Lower lobe of right lung (tissue), 2 donors: ENCODE measurements around the gene ABL1. TPM values are rescaled to one million over a fixed set of nuclear protein-coding genes. Genes with fewer than 3 reads are reported as not detected.
A peak's percentile ranks its signal among the peaks of the same experiment; 100 is the strongest.

Experiments used
- ATAC-seq, 2 donors: fragments of 200-7000 bp; cut with Tn5 transposase; one replicate each; pipeline ENCODE4 v1.9.1; 2020 to 2022; ENCODE audit warnings: mild to moderate bottlenecking in 2 of 2, moderate library complexity in 2 of 2
- DNase-seq: peaks from one replicate; pipeline ENCODE4 v3.0.0-alpha.2; 2020
- H3K27ac ChIP-seq: fragments of 200-600 bp; one replicate; pipeline ENCODE4 v1.8.0; 2022
- H3K27me3 ChIP-seq: fragments of 200-600 bp; one replicate; pipeline ENCODE4 v1.8.0; 2022; ENCODE audit warnings: low read depth
- H3K36me3 ChIP-seq: fragments of 200-600 bp; one replicate; pipeline ENCODE4 v1.8.0; 2022; ENCODE audit warnings: mild to moderate bottlenecking
- H3K4me1 ChIP-seq: fragments of 200-600 bp; one replicate; pipeline ENCODE4 v1.8.0; 2022
- H3K4me3 ChIP-seq: fragments of 200-600 bp; one replicate; pipeline ENCODE4 v1.8.0; 2022; ENCODE audit warnings: mild to moderate bottlenecking
- H3K9me3 ChIP-seq: fragments of 200-600 bp; one replicate; pipeline ENCODE4 v1.8.0; 2022
- CTCF ChIP-seq: fragments of 200-600 bp; IDR thresholded peaks from one replicate; pipeline ENCODE4 v1.8.0; 2022; ENCODE audit warnings: antibody characterized with exemption, mild to moderate bottlenecking
- intact Hi-C: fragments of 100-400 bp; cut with DNase I; formaldehyde crosslinking; loops from one replicate; pipeline ENCODE4 v1.11.0; 2022
- total RNA-seq: library from RNA; stranded (reverse); fragmentation: NEBNext Ultra II Directional; extraction: Animal tissue kit (Norgen Biotek cat#: 25700); gene quantifications from one replicate; pipeline ENCODE4 v1.2.1, GENCODE V29; 2021
- donor health status: DM: no; HTN: yes; CAD: no; lungs with severe emphysema.

Gene ABL1
- total RNA-seq, 1 donor from 2014 or later, result 50.2 TPM

GRCh38 chr9:130823435-130823834 lies 11.6 kb upstream of the ABL1 start:
- no peaks in the 10 kb centered on the region for H3K9me3 ChIP-seq
- H3K27ac ChIP-seq, result no peak overlapping the region
- ATAC-seq, result no peak
- H3K36me3 ChIP-seq, result no peaks in the 10 kb centered on the region
- no peak for DNase-seq
- no peaks in the 10 kb centered on the region for H3K27me3 ChIP-seq
- H3K4me1 ChIP-seq, result peaks cover 27% of the 10 kb centered on the region
- intact Hi-C loops, result no loop called here
- no peak overlapping the region for H3K4me3 ChIP-seq
- TF ChIP-seq CTCF, result no peak

- peaks cover 27% of the 10 kb centered on the region for H3K4me1 ChIP-seq
- DNase-seq, result no peak
- no peak overlapping the region for H3K4me3 ChIP-seq
- intact Hi-C loops, result no loop called here
- ATAC-seq, result no peak
- H3K27ac ChIP-seq, result peak overlapping the region; percentile 22
- no peak for TF ChIP-seq CTCF
- H3K36me3 ChIP-seq, result no peaks in the 10 kb centered on the region
- no peaks in the 10 kb centered on the region for H3K9me3 ChIP-seq
- H3K27me3 ChIP-seq, result no peaks in the 10 kb centered on the region
Observed at GRCh38 chr9:130824079-130824478, 11.0 kb upstream of the ABL1 start.

- Histone ChIP-seq H3K9me3 (no peaks in the 10 kb centered on the region), H3K4me1 (peaks cover 27% of the 10 kb centered on the region), H3K4me3 (no peak overlapping the region), H3K27me3 (no peaks in the 10 kb centered on the region), H3K36me3 (no peaks in the 10 kb centered on the region), H3K27ac (peak overlapping the region; percentile 22)
- intact Hi-C loops, result no loop called here
- no peak for TF ChIP-seq CTCF
- ATAC-seq (peak; percentile 44 to 78), DNase-seq (no peak)
Observed at GRCh38 chr9:130824643-130825350, 10.3 kb upstream of the ABL1 start.

- Histone ChIP-seq H3K9me3 (no peaks in the 10 kb centered on the region), H3K27ac (peak overlapping the region; percentile 22), H3K4me3 (no peak overlapping the region), H3K36me3 (no peaks in the 10 kb centered on the region), H3K4me1 (peaks cover 27% of the 10 kb centered on the region), H3K27me3 (no peaks in the 10 kb centered on the region)
- intact Hi-C loops, result no loop called here
- TF ChIP-seq CTCF, result no peak
- no peak for ATAC-seq
- no peak for DNase-seq
Observed at GRCh38 chr9:130825351-130825651, 9.8 kb upstream of the ABL1 start.

- Histone ChIP-seq H3K27ac (peak overlapping the region; percentile 22), H3K9me3 (no peaks in the 10 kb centered on the region), H3K27me3 (no peaks in the 10 kb centered on the region), H3K4me3 (no peak overlapping the region), H3K4me1 (peaks cover 27% of the 10 kb centered on the region), H3K36me3 (no peaks in the 10 kb centered on the region)
- TF ChIP-seq CTCF, result no peak
- DNase-seq, result no peak
- no peak for ATAC-seq
- intact Hi-C loops, result no loop called here
Observed at GRCh38 chr9:130825809-130826208, 9.2 kb upstream of the ABL1 start.
